T-cell (primary cell): ENCODE results near the gene FANCC. TPM values are rescaled to one million over a fixed set of nuclear protein-coding genes. Genes with fewer than 3 reads are reported as not detected.
A peak's percentile ranks its signal among the peaks of the same experiment; 100 is the strongest.
"Not testable (repeated sequence)": the region's sequence is repeated elsewhere in the genome, so short reads cannot be mapped to it uniquely, and the experiment has no call there.

Experiments used
- ATAC-seq, 4 experiments: fragments of 200-7000 bp in 3 of 4; fragments of 150-1000 bp in 1 of 4; cut with Tn5 transposase; replicated peaks in 1 of 4; 1 replicate in 3 of 4; 2 replicates in 1 of 4; pipeline ENCODE4 v1.10.0; 2021; ENCODE audit warnings: moderate library complexity in 3 of 4, mild to moderate bottlenecking in 2 of 4, moderate number of reproducible peaks in 1 of 4
- CTCF ChIA-PET, 2 donors: fragments of 300-600 bp; sonication (Branson Sonifier 250); formaldehyde crosslinking; loops; one replicate each; lab custom pipeline; 2022; ENCODE audit warnings: antibody characterized with exemption in 2 of 2; lab: Charles Lee
- POLR2A ChIA-PET, 2 donors: fragments of 300-600 bp; sonication (Branson Sonifier 250); formaldehyde crosslinking; loops; one replicate each; lab custom pipeline; 2022; ENCODE audit warnings: antibody characterized with exemption in 2 of 2; lab: Charles Lee
- DNase-seq, 35 experiments: peaks; one replicate each; pipeline versions ENCODE4 v3.0.0 to v3.0.0-alpha.2; 2013 to 2023
- H3K27ac ChIP-seq: one replicate; pipeline ENCODE4 v1.5.1; 2013; ENCODE audit warnings: low read length
- H3K27me3 ChIP-seq, 2 experiments: replicated peaks in 1 of 2; 1 replicate in 1 of 2; 2 replicates in 1 of 2; pipeline versions ENCODE4 v1.6.1 to v1.7.0; 2013; ENCODE audit warnings: low read length in 1 of 2, mixed read lengths in 1 of 2; ENCODE audit not compliant: control insufficient read depth in 2 of 2, insufficient read depth in 2 of 2; ENCODE audit errors: extremely low read depth in 1 of 2
- H3K36me3 ChIP-seq, 2 donors: 1 replicate in 1 of 2; 2 replicates in 1 of 2; pipeline versions ENCODE4 v1.6.1 to v1.7.0; 2013; ENCODE audit warnings: low read length in 1 of 2; ENCODE audit not compliant: control insufficient read depth in 2 of 2, insufficient read depth in 1 of 2; ENCODE audit errors: extremely low read depth in 1 of 2
- H3K4me1 ChIP-seq, 2 experiments: 1 replicate in 1 of 2; 2 replicates in 1 of 2; pipeline versions ENCODE4 v1.6.1 to v1.7.0; 2013; ENCODE audit warnings: low read length in 2 of 2, mixed read lengths in 1 of 2; ENCODE audit not compliant: insufficient read depth in 2 of 2, control insufficient read depth in 1 of 2; ENCODE audit errors: extremely low read depth in 1 of 2
- H3K4me3 ChIP-seq, 2 donors: 1 replicate in 1 of 2; 2 replicates in 1 of 2; pipeline versions ENCODE4 v1.5.1 to v1.7.0; 2013; ENCODE audit warnings: mild to moderate bottlenecking in 2 of 2, low read length in 1 of 2, moderate library complexity in 1 of 2; ENCODE audit not compliant: control insufficient read depth in 1 of 2; ENCODE audit errors: extremely low read depth in 1 of 2
- H3K9me3 ChIP-seq: 2 replicates; pipeline ENCODE4 v1.7.0; 2013
- H3K27ac Mint-ChIP-seq, 2 donors: one replicate each; pipeline ENCODE4 v1.8.0; 2020 to 2021; ENCODE audit warnings: mild to moderate bottlenecking in 2 of 2, mixed read lengths in 2 of 2
- H3K27me3 Mint-ChIP-seq, 2 donors: one replicate each; pipeline ENCODE4 v1.8.0; 2021 to 2022; ENCODE audit warnings: mixed read lengths in 2 of 2
- H3K36me3 Mint-ChIP-seq: one replicate; pipeline ENCODE4 v1.8.0; 2021; ENCODE audit warnings: mixed read lengths
- H3K4me1 Mint-ChIP-seq, 3 donors: one replicate each; pipeline ENCODE4 v1.8.0; 2020 to 2022; ENCODE audit warnings: mixed read lengths in 3 of 3, mild to moderate bottlenecking in 1 of 3
- H3K4me3 Mint-ChIP-seq, 3 donors: one replicate each; pipeline ENCODE4 v1.8.0; 2020 to 2022; ENCODE audit warnings: mild to moderate bottlenecking in 3 of 3, mixed read lengths in 3 of 3, moderate library complexity in 3 of 3
- H3K9me3 Mint-ChIP-seq, 3 donors: one replicate each; pipeline ENCODE4 v1.8.0; 2020 to 2022; ENCODE audit warnings: mixed read lengths in 3 of 3
- WGBS: methylation state at CpG from one replicate; pipeline ENCODE4 v1.1.5; 2013; ENCODE audit warnings: missing lambda C conversion rate; ENCODE audit not compliant: insufficient coverage; 5-methylcytosine and 5-hydroxymethylcytosine counted together
- total RNA-seq, 35 experiments: library from RNA in 6 of 35; stranded (reverse) in 6 of 35; fragments of 120-200 nt in 1 of 35; gene quantifications; one replicate each; pipeline versions ENCODE4 v1.2.1 to v1.2.4 and lab custom pipeline; 2013 to 2026

FANCC gene
- total RNA-seq, 5 donors from 2014 or later (not counting 1 experiment from before 2014, with no cell fraction given) = 4.2 to 11.6 (median 4.8) TPM

DNA sequence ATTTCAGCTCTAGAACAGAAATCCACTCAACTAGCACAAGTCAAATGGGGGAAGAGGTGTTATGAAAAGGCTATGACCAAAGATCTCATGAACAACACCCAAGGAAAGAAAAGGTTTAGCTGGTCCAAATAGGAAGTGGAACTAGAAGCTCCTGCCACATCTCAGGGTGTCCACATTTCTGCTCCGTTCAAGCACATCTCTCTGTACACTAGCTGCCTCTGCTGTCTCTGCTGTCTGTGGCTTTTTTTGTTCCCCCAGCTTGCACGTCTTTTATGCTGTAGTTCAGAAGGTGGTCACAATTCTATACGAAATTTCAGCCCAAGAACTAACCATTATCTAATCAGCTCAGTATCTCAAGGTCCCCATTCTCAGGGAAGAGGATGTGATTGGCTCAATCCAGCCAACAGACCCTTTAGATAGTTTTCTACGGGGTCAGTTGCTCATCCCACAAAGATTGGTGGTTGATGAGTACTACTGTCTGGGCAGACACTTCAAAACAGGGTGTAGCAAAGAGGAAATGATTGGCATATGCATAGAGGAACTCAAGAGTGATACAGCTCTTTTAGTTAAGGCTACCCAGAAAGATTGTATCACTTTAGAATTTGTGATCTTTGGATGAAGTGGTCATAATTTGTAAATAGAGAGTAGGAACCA lies 44.0 kb downstream of the FANCC start:
- H3K36me3 ChIP-seq = no peaks in the 10 kb centered on the region
- Mint-ChIP-seq H3K4me3 (no peak overlapping the region), H3K4me1 (peaks cover 13 to 20% (median 18%) of the 10 kb centered on the region in 3 donors), H3K36me3 (peaks cover 10% of the 10 kb centered on the region), H3K27ac (no peak overlapping the region), H3K27me3 (no peaks in the 10 kb centered on the region), H3K9me3 (no peaks in the 10 kb centered on the region)
- H3K9me3 ChIP-seq = no peaks in the 10 kb centered on the region
- DNase-seq (peak in 3 of 35 experiments; percentile 2 to 11 (median 5)), ATAC-seq (no peak)
- H3K4me3 ChIP-seq = no peak overlapping the region
- H3K27me3 ChIP-seq = no peaks in the 10 kb centered on the region
- H3K27ac ChIP-seq = no peak overlapping the region
- WGBS = 50% methylated on average over 2 of the region's 4 CpGs
- H3K4me1 ChIP-seq = peaks cover 0 to 11% of the 10 kb centered on the region in 2 experiments
- ChIA-PET CTCF (no interaction called here), POLR2A (no interaction called here)

DNA sequence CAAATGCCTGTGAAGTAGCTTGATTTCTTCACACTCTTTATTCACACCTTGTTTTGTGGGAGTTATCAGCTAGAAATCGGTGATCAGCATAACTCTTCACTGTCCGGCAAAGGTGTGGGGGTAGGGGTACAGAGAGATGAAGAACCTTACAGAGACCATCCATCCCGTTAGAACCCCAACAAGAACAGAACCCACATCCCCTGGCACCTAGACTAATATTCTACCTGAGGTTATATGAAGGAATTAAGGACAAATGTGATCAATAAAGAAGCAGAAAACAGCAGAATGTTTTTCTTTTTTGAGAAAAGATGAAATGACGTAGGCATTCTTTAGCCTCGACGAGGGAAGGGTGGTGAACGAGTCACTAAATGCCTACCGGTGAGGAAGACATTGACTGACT lies 44.7 kb downstream of the FANCC start:
- 96% methylated on average over 4 of the region's 8 CpGs for WGBS
- H3K9me3 ChIP-seq = no peaks in the 10 kb centered on the region

DNA sequence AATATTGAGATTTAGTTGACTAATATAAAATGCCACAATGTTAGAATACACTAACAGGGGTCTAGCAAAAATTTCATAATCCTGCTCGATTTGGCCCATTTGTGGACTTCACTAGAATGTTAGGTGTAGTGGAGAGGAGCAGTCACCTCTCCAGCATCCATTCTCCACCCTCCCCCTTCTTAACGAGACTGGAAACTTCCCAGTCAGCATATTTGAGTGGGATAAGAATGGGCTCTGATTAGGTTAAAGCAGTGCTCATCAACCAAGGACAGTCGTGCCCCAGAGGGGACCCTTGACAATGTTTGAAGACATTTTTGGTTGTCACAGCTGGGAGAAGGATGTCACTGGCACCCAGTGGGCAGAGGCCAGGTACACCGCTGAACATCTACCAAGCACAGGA lies 46.7 kb downstream of the FANCC start:
- no peaks in the 10 kb centered on the region for H3K36me3 ChIP-seq
- no peak overlapping the region for H3K4me3 Mint-ChIP-seq
- no peaks in the 10 kb centered on the region for H3K27me3 Mint-ChIP-seq
- H3K4me1 Mint-ChIP-seq = peaks cover 14 to 20% (median 18%) of the 10 kb centered on the region in 3 donors
- peaks cover 3% of the 10 kb centered on the region for H3K36me3 Mint-ChIP-seq
- no peaks in the 10 kb centered on the region for H3K27me3 ChIP-seq
- H3K9me3 Mint-ChIP-seq = no peaks in the 10 kb centered on the region
- ChIA-PET CTCF (no interaction called here), POLR2A (no interaction called here)
- DNase-seq = no peak
- H3K9me3 ChIP-seq = no peaks in the 10 kb centered on the region
- no peak overlapping the region for H3K4me3 ChIP-seq
- H3K27ac Mint-ChIP-seq = no peak overlapping the region
- no peak for ATAC-seq
- H3K4me1 ChIP-seq = peaks cover 0 to 2% of the 10 kb centered on the region in 2 experiments
- WGBS = no CpG with 5 or more reads among the region's 4 CpGs
- H3K27ac ChIP-seq = no peak overlapping the region

More for the DNA sequence above, 44.7 kb downstream of the FANCC start:
- H3K4me3 ChIP-seq = no peak overlapping the region
- Mint-ChIP-seq H3K4me3 (no peak overlapping the region), H3K9me3 (no peaks in the 10 kb centered on the region), H3K4me1 (peaks cover 13 to 21% (median 18%) of the 10 kb centered on the region in 3 donors), H3K36me3 (peaks cover 3% of the 10 kb centered on the region), H3K27ac (no peak overlapping the region), H3K27me3 (no peaks in the 10 kb centered on the region)
- no peak for DNase-seq
- H3K27ac ChIP-seq = no peak overlapping the region
- POLR2A ChIA-PET = no interaction called here
- peaks cover 0 to 11% of the 10 kb centered on the region in 2 experiments for H3K4me1 ChIP-seq
- ATAC-seq = no peak
- H3K36me3 ChIP-seq = no peaks in the 10 kb centered on the region
- H3K27me3 ChIP-seq = no peaks in the 10 kb centered on the region
- CTCF ChIA-PET = no interaction called here

DNA sequence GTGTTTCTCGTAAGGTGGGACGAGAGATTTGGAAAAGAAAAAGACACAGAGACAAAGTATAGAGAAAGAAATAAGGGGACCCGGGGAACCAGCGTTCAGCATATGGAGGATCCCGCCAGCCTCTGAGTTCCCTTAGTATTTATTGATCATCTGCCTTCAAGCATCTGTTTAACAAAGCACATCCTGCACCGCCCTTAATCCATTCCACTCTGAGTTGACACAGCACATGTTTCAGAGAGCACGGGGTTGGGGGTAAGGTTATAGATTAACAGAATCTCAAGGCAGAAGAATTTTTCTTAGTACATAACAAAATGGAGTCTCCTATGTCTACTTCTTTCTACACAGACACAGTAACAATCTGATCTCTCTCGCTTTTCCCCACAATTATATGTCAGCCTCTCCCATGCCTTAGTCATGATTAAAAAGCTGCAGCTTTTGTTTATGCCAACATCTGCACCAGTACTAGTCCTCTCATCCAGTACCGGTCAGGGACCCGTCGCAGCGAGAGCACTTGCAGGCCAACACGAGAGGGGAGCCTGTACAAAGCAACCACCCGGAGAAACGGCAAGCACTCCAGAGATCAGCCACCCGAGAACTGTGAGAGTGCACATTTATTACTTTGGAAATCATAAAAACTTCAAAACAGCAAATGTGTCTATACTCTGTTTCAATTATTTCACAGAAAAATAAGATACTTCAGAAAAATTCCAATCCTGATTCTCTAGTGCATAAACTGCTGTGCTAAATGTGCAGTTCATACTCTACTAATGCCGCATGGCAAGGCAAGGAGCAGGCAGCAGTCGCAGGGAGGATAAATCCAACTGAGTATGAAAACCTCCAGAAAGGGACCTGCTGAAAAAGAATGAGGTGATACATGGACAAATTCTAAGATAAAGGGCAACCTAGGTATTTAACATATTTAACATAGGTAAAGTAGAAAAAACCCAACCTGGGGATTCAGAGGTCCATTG lies 47.4 kb downstream of the FANCC start:
- H3K4me3 ChIP-seq, H3K27ac Mint-ChIP-seq, CTCF ChIA-PET, H3K4me3 Mint-ChIP-seq, H3K36me3 ChIP-seq, H3K27me3 Mint-ChIP-seq, POLR2A ChIA-PET, H3K27me3 ChIP-seq, H3K36me3 Mint-ChIP-seq, H3K4me1 ChIP-seq, H3K9me3 Mint-ChIP-seq, H3K27ac ChIP-seq, ATAC-seq, H3K9me3 ChIP-seq, DNase-seq: not testable (repeated sequence)
- H3K4me1 Mint-ChIP-seq = peaks cover 12 to 22% (median 16%) of the 10 kb centered on the region in 3 donors
- 95% methylated on average over 8 of the region's 18 CpGs for WGBS

DNA sequence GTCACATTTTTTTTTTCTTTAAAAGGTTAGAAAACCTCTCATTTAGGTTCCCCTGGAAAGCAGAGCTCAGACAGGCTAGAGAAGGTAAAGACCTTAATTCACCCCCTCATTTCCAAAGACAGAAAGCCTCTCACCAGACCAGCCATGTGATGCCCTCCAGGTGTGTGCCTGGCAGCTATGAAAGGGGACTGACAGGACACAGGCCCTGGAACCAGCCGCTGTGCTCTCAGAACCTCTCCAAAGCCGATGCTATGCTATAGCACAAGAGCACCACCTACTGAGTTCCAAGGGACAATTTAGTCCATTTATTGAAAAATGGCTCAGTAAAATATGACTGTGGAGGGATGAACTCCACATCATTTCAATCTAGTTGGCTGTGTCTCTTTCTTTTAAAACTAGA lies 48.8 kb downstream of the FANCC start:
- Mint-ChIP-seq H3K27me3 (no peaks in the 10 kb centered on the region), H3K36me3 (peaks cover 3% of the 10 kb centered on the region), H3K9me3 (no peaks in the 10 kb centered on the region), H3K27ac (no peak overlapping the region), H3K4me3 (no peak overlapping the region), H3K4me1 (peaks cover 12 to 23% (median 17%) of the 10 kb centered on the region in 3 donors)
- POLR2A ChIA-PET = interaction anchor here in 1 of 2 donors (0.6 kb wide), 1 partner anchor 1317 kb away, joined by 4 read pairs; no protein-coding TSS in a partner anchor
- H3K4me1 ChIP-seq = peaks cover 0 to 4% of the 10 kb centered on the region in 2 experiments
- H3K27me3 ChIP-seq = no peaks in the 10 kb centered on the region
- no peaks in the 10 kb centered on the region for H3K36me3 ChIP-seq
- H3K9me3 ChIP-seq = no peaks in the 10 kb centered on the region
- no CpG with 5 or more reads among the region's 2 CpGs for WGBS
- DNase-seq = no peak
- CTCF ChIA-PET = no interaction called here
- H3K4me3 ChIP-seq = no peak overlapping the region
- ATAC-seq = no peak
- H3K27ac ChIP-seq = no peak overlapping the region

DNA sequence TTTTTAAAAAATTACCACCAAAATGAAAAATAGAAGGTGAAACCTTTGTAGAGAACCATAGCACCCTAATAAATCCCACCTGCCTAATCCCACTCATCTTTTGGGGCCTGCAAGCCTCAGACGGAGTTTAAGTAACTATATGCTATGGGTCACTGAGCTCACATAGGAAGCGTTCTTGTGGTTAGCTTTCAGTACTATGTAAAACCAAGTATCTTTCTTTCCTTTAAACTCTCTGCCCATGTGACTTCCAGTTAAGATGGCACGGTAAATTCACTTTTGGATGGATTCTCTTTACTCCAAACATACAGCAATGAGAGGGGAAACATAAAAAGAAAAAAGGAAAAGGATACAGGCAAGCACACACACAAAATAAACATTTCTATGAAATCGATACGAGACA lies 50.9 kb downstream of the FANCC start:
- Mint-ChIP-seq H3K4me1 (peaks cover 12 to 20% (median 14%) of the 10 kb centered on the region in 3 donors), H3K4me3 (no peak overlapping the region), H3K36me3 (peaks cover 3% of the 10 kb centered on the region), H3K9me3 (no peaks in the 10 kb centered on the region), H3K27ac (no peak overlapping the region), H3K27me3 (no peaks in the 10 kb centered on the region)
- H3K9me3 ChIP-seq = no peaks in the 10 kb centered on the region
- H3K4me3 ChIP-seq = no peak overlapping the region
- CTCF ChIA-PET = no interaction called here
- no peak overlapping the region for H3K27ac ChIP-seq
- POLR2A ChIA-PET = no interaction called here
- WGBS = no CpG with 5 or more reads among the region's 5 CpGs
- H3K27me3 ChIP-seq = no peaks in the 10 kb centered on the region
- DNase-seq (no peak), ATAC-seq (no peak)
- no peaks in the 10 kb centered on the region for H3K36me3 ChIP-seq
- peaks cover 0 to 4% of the 10 kb centered on the region in 2 experiments for H3K4me1 ChIP-seq
